ENCODE results near the gene POLR2C. TPM values are rescaled to one million over a fixed set of nuclear protein-coding genes. Genes with fewer than 3 reads are reported as not detected.
A peak's percentile ranks its signal among the peaks of the same experiment; 100 is the strongest.

The POLR2C gene
- total RNA-seq, 2 donors from 2014 or later, result 99.6 to 182 TPM

DNA sequence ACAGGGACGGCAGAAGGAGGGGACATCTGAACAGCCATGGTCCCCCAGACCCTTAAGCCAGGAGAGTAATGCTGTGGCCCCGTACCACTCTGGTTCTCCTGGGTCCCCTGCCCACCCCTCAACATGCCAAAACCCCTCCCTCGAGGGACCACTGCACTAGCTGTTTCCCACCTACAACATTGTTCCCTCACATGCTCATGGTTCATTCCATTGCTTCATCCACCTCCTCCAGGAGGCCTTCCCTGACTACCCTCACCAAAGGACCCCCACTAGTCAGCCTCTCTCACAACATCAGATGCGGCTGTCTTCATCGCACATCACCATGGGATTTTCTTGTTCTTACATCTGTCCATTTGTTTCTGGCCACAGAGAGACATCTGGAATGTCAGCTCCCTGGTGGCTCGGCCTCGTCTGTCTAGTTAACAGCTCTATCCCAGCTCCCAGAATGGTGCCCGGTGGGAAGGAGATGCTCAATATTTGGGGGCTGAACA, 22.1 kb downstream of the POLR2C start:
- no peaks in the 10 kb centered on the region for H3K27me3 ChIP-seq (replicated peaks; ENCODE audit: insufficient read depth)
- no peak overlapping the region for H3K27ac ChIP-seq
- H3K4me3 ChIP-seq, result no peak overlapping the region
- no peak for DNase-seq (ENCODE audit: low spot score)
- intact Hi-C loops (cut with DNase I), result no loop called here
- no peaks in the 10 kb centered on the region for H3K36me3 ChIP-seq
- TF ChIP-seq, protein P1, sequence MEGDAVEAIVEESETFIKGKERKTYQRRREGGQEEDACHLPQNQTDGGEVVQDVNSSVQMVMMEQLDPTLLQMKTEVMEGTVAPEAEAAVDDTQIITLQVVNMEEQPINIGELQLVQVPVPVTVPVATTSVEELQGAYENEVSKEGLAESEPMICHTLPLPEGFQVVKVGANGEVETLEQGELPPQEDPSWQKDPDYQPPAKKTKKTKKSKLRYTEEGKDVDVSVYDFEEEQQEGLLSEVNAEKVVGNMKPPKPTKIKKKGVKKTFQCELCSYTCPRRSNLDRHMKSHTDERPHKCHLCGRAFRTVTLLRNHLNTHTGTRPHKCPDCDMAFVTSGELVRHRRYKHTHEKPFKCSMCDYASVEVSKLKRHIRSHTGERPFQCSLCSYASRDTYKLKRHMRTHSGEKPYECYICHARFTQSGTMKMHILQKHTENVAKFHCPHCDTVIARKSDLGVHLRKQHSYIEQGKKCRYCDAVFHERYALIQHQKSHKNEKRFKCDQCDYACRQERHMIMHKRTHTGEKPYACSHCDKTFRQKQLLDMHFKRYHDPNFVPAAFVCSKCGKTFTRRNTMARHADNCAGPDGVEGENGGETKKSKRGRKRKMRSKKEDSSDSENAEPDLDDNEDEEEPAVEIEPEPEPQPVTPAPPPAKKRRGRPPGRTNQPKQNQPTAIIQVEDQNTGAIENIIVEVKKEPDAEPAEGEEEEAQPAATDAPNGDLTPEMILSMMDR (IDR thresholded peaks at IDR 0.05), result no peak
- TF ChIP-seq POLR2AphosphoS5 (IDR thresholded peaks at IDR 0.05) (no peak), POLR2A (IDR thresholded peaks at IDR 0.05) (no peak)
- H3K4me1 ChIP-seq (replicated peaks), result peaks cover 5% of the 10 kb centered on the region
- 81% methylated on average over 8 of the region's 8 CpGs for WGBS
- H3K9me3 ChIP-seq, result no peaks in the 10 kb centered on the region

DNA sequence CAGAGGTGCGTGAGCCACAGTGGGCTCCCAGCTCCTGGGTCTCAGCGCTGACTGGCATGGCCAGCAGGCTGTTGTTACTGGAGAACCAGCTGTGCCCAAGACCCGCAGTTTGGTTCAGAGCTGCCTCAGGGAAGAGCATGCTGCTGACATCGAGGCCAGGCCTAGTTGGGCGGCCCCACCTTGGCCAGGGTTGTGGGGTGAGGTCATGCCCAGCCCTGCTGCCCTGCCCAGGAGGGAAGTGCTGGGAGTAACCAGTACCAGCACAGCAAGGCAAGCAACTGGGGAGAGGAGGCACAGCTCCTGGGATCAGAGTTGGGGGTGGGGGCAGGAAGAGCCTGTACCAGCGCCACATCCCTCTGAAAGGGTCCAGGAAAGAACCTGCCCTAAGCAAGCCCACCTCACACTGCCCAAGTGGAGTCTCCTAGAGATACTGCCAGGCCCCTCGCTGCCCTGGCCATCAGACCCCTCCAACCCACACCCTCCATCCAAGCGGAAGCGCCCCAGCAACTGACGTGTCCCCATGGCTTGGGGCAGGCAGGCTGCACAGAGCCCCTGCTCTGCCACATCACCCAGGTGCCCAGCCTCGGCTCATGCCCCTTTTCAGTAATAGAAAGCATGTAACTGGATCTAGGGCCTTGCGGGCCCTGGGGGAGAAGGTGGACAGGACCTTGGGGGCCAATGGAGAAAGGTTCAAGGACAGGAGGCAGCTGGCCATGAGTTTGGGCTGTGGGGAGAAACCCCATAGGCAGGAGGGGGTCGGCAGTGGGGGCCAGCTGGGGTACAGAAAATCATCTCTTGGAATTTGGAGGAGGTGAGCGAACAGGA, 22.8 kb downstream of the POLR2C start:
- H3K4me1 ChIP-seq (replicated peaks), result peaks cover 5% of the 10 kb centered on the region
- TF ChIP-seq POLR2AphosphoS5 (IDR thresholded peaks at IDR 0.05) (no peak), POLR2A (IDR thresholded peaks at IDR 0.05) (no peak)
- TF ChIP-seq, protein P1 (IDR thresholded peaks at IDR 0.05), result no peak
- H3K9me3 ChIP-seq, result no peaks in the 10 kb centered on the region
- H3K4me3 ChIP-seq, result peak overlapping the region; percentile 67 to 68
- 60% methylated on average over 14 of the region's 14 CpGs for WGBS
- no peaks in the 10 kb centered on the region for H3K27me3 ChIP-seq (replicated peaks; ENCODE audit: insufficient read depth)
- H3K27ac ChIP-seq, result peak overlapping the region; percentile 68 to 71
- no peak for DNase-seq (ENCODE audit: low spot score)
- intact Hi-C loops (cut with DNase I), result no loop called here
- H3K36me3 ChIP-seq, result no peaks in the 10 kb centered on the region

DNA sequence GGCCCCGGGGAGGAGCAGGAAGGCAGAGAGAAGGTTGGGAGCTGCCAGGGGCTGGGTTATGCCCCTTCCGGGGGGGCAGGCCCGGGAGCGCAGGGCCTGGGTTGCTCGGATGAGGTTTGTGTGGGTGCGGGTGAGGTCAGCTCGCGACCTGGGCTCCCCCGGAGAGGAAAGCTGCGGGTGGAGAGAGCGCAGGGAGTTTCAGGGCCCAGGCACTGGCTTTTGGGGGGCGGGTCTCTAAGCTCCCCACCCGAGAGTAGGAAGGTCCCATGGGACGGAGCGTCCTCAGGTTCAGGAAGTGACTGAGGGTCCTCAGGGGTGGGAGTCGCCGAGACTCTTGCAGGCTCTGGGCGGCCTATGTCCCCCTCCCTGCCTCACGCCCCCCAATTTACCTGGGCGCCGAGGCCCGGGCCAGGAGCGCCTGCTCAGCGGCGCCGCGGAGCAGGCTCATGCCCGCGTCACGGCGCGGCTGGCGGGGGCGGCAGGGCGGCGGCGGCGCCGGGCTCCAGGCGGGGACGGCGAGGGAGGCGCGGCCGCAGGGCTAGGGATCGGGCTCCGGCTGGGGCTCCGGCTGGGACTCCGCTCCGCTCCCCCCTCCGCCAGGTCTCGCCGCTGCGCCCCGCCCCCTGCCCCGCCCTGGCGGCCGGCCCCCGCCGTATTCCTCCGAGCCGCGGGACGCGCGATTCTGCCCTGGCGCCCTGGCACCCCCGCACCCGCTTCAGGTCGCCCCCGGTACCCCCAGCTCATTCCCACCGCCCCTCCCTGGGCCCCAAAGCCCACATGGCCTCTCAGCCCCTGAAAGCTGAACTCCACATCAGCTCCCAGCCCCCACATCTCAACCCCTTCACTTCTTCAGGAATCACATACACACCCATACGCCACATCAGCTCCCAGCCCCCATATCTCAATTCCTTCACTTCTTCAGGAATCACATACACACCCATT, 23.7 kb downstream of the POLR2C start, which contains the start of gene DOK4:
Gene DOK4 (minus strand): TSS at position 578 of the 942 bp plus-strand sequence. CDS start 6,986 bp downstream, outside the sequence.
- DNase-seq (ENCODE audit: low spot score), result peak; percentile 74
- peak within 1 kb of the TSS; percentile 68 to 71 for H3K27ac ChIP-seq
- TF ChIP-seq POLR2AphosphoS5 (IDR thresholded peaks at IDR 0.05) (no peak), POLR2A (IDR thresholded peaks at IDR 0.05) (peak; percentile 10)
- TF ChIP-seq, protein P1 (IDR thresholded peaks at IDR 0.05), result no peak

DNA sequence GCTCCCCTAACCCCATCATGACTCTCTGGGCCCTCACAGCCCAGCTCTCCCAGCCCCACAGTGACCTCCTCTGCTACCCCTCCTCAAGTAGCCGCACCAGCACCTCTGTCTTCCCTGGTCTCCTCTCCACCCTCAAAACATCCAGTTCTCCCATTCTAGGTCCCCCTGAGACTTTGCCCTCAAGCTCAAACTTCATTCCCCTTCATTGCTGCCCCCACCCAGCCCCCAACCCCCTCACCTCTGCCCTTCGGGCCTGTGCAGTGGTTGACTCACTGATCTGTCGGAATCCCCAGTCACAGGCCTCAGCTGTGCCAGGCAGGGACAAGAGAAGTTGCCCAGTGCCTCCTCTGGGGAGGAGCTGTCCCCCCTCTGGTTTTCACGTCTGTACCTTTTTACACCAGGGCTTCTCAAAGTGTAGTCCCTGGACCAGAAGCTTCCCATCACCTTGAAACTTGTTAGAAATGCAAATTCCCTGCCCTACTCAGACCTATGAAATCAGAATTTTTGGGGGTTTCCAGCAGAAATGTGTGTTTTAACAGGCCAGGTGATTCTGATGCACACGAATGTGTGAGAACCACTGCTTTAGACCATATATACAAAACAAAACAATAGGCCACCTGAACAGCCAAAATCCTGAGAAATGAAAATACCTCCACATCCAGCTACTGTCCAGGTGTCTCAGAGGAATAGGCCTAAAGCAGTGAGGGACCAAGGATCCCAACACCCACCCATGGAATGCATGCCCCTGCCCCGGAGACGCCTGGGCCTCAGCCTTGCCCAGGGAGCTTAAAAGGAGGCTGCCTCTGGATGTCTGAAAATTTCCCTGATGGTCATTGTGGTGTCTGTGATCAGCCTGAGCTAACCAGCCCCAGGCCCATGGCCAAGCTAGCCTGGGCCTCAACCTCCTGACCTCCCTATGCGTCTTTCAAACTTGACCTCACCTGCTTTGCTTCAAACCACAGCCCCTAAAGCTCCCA, 24.7 kb downstream of the POLR2C start:
- DNase-seq (ENCODE audit: low spot score), result no peak
- H3K27ac ChIP-seq, result peak overlapping the region; percentile 63 to 68
- intact Hi-C loops (cut with DNase I), result no loop called here
- TF ChIP-seq POLR2AphosphoS5 (IDR thresholded peaks at IDR 0.05) (no peak), POLR2A (IDR thresholded peaks at IDR 0.05) (no peak)
- TF ChIP-seq, protein P1 (IDR thresholded peaks at IDR 0.05), result no peak
- no peaks in the 10 kb centered on the region for H3K27me3 ChIP-seq (replicated peaks; ENCODE audit: insufficient read depth)
- WGBS, result 75% methylated on average over 8 of the region's 8 CpGs
- no peaks in the 10 kb centered on the region for H3K36me3 ChIP-seq
- peak overlapping the region; percentile 67 to 68 for H3K4me3 ChIP-seq
- H3K4me1 ChIP-seq (replicated peaks), result peaks cover 5% of the 10 kb centered on the region
- H3K9me3 ChIP-seq, result no peaks in the 10 kb centered on the region

More for the DNA sequence above, 23.7 kb downstream of the POLR2C start, which contains the start of gene DOK4:
- intact Hi-C loops (cut with DNase I), result no loop called here
- peaks cover 5% of the 10 kb centered on the region for H3K4me1 ChIP-seq (replicated peaks)
- H3K9me3 ChIP-seq, result no peaks in the 10 kb centered on the region
- H3K4me3 ChIP-seq, result peak within 1 kb of the TSS; percentile 67 to 68
- 3% methylated on average over 41 of the region's 73 CpGs for WGBS
- no peaks in the 10 kb centered on the region for H3K36me3 ChIP-seq
- H3K27me3 ChIP-seq (replicated peaks; ENCODE audit: insufficient read depth), result no peaks in the 10 kb centered on the region
